Keratinocyte (primary cell): ENCODE measurements around the gene PIGN. TPM values are rescaled to one million over a fixed set of nuclear protein-coding genes. Genes with fewer than 3 reads are reported as not detected.

ENCODE experiments used
- DNase-seq: peaks from one replicate; pipeline ENCODE4 v3.0.0-alpha.2; 2011; ENCODE audit warnings: low read depth, missing footprints, low spot score
- FAIRE-seq: peaks from 2 replicates; lab custom pipeline; 2011; peaks lifted over from hg19 to GRCh38; lab: Jason Lieb, UNC
- H2AFZ ChIP-seq: 2 replicates; pipeline ENCODE4 v1.6.0; 2012; ENCODE audit warnings: low read length, control low read depth, inconsistent platforms; ENCODE audit not compliant: control insufficient read depth
- H3K27ac ChIP-seq: 2 replicates; pipeline ENCODE4 v1.5.1; 2011; ENCODE audit warnings: low read length; ENCODE audit not compliant: control insufficient read depth, insufficient read depth
- H3K27me3 ChIP-seq: 3 replicates; pipeline ENCODE4 v1.6.0; 2011; ENCODE audit warnings: low read length; ENCODE audit not compliant: control insufficient read depth, insufficient read depth; ENCODE audit errors: extremely low read depth
- H3K36me3 ChIP-seq, 2 experiments: 2 replicates in 1 of 2; 3 replicates in 1 of 2; pipeline ENCODE4 v1.5.1; 2011; ENCODE audit warnings: low read length in 2 of 2, mild to moderate bottlenecking in 1 of 2; ENCODE audit not compliant: control insufficient read depth in 2 of 2, insufficient read depth in 2 of 2; ENCODE audit errors: extremely low read depth in 1 of 2
- H3K4me1 ChIP-seq: 3 replicates; pipeline ENCODE4 v1.5.1; 2011; ENCODE audit warnings: low read length; ENCODE audit not compliant: control insufficient read depth, insufficient read depth; ENCODE audit errors: extremely low read depth
- H3K4me2 ChIP-seq: 3 replicates; pipeline ENCODE4 v1.6.0; 2011; ENCODE audit warnings: low read depth, low read length; ENCODE audit not compliant: control insufficient read depth, insufficient read depth; ENCODE audit errors: extremely low read depth
- H3K4me3 ChIP-seq, 3 experiments: fragments of 200-600 bp in 1 of 3; sonication (generic) in 1 of 3; 2 replicates in 2 of 3; 3 replicates in 1 of 3; pipeline ENCODE4 v1.5.1; 2011 to 2016; ENCODE audit warnings: low read length in 3 of 3, mild to moderate bottlenecking in 3 of 3, control low read depth in 2 of 3, inconsistent platforms in 1 of 3, low read depth in 1 of 3, mixed read lengths in 1 of 3, mixed run types in 1 of 3, moderate library complexity in 1 of 3; ENCODE audit not compliant: control insufficient read depth in 2 of 3, insufficient read depth in 2 of 3; ENCODE audit errors: extremely low read depth in 1 of 3
- H3K79me2 ChIP-seq: 2 replicates; pipeline ENCODE4 v1.6.0; 2012; ENCODE audit warnings: low read length; ENCODE audit not compliant: control insufficient read depth, insufficient read depth
- H3K9ac ChIP-seq: 3 replicates; pipeline ENCODE4 v1.6.0; 2011; ENCODE audit warnings: low read length; ENCODE audit not compliant: control insufficient read depth, insufficient read depth; ENCODE audit errors: extremely low read depth
- H3K9me1 ChIP-seq: 3 replicates; pipeline ENCODE4 v1.6.0; 2011; ENCODE audit warnings: low read length; ENCODE audit not compliant: control insufficient read depth, insufficient read depth; ENCODE audit errors: extremely low read depth
- H3K9me3 ChIP-seq: 2 replicates; pipeline ENCODE4 v1.5.1; 2012; ENCODE audit warnings: low read depth, low read length; ENCODE audit not compliant: control insufficient read depth
- H4K20me1 ChIP-seq: 3 replicates; pipeline ENCODE4 v1.6.0; 2011; ENCODE audit warnings: low read length; ENCODE audit not compliant: control insufficient read depth, insufficient read depth; ENCODE audit errors: extremely low read depth
- CTCF ChIP-seq, 3 experiments: IDR thresholded peaks in 1 of 3; conservative IDR thresholded peaks in 1 of 3; optimal IDR thresholded peaks in 1 of 3; 2 replicates in 2 of 3; 3 replicates in 1 of 3; pipeline versions ENCODE3 to v1.5.1; 2011; ENCODE audit warnings: low read length in 3 of 3, mild to moderate bottlenecking in 3 of 3, moderate library complexity in 2 of 3, control low read depth in 1 of 3, inconsistent platforms in 1 of 3; ENCODE audit not compliant: insufficient read depth in 2 of 3; ENCODE audit errors: extremely low read depth in 1 of 3
- EZH2 ChIP-seq: IDR thresholded peaks from one replicate; pipeline ENCODE4 v1.6.1; 2012; ENCODE audit warnings: inconsistent platforms, mild to moderate bottlenecking, low read length, moderate library complexity
- dilution Hi-C: fragments of 300-500 bp; cut with MboI; formaldehyde crosslinking; loops from one replicate; pipeline ENCODE4 v1.7.0; 2020; ENCODE audit warnings: low sequenced_read_pairs; ENCODE audit not compliant: extremely low pct_ligation_motif_present
- polyA plus RNA-seq, 5 experiments: library from polyadenylated mRNA; depleted of rRNA in 3 of 5; stranded (reverse) in 3 of 5; stranded (forward) in 1 of 5; unstranded in 1 of 5; fragments of >200 nt; gene quantifications; 1 replicate in 1 of 5; 2 replicates in 3 of 5; 3 replicates in 1 of 5; pipeline versions ENCODE4 v1.2.1 to v1.2.3, GENCODE V29; 2011 to 2012; ENCODE audit warnings: missing spikeins in 2 of 5, low read depth in 1 of 5, low replicate concordance in 1 of 5

PIGN gene
- polyA plus RNA-seq, 1 donor (not counting 4 experiments of a cell fraction or from before 2014, with no cell fraction given), result 41.2 TPM

- Histone ChIP-seq H3K9ac (no peak overlapping the region), H2AFZ (no peak overlapping the region), H3K27ac (no peak overlapping the region), H3K4me1 (no peaks in the 10 kb centered on the region), H3K4me3 (no peak overlapping the region), H3K9me1 (no peaks in the 10 kb centered on the region), H3K36me3 (peaks cover 0 to 5% of the 10 kb centered on the region in 2 experiments), H4K20me1 (no peaks in the 10 kb centered on the region), H3K9me3 (no peaks in the 10 kb centered on the region), H3K4me2 (no peak overlapping the region), H3K27me3 (no peaks in the 10 kb centered on the region), H3K79me2 (no peaks in the 10 kb centered on the region)
- no peak for FAIRE-seq
- TF ChIP-seq EZH2 (no peak), CTCF (optimal IDR thresholded peaks at IDR 0.05 in 1 of 3, IDR thresholded peaks at IDR 0.05 in 1 of 3, conservative IDR thresholded peaks at IDR 0.05 in 1 of 3; ENCODE audit: extremely low read depth in 1 of 3, insufficient read depth in 2 of 3, low read length in 3 of 3) (no peak)
- DNase-seq, result no peak
- dilution Hi-C loops, result no loop called here
Measured at GRCh38 chr18:62140259-62140658, 46.6 kb downstream of the PIGN start.

GRCh38 chr18:62138461-62139235 lies 48.2 kb downstream of the PIGN start:
- FAIRE-seq (no peak), DNase-seq (no peak)
- no peak overlapping the region for H3K4me2 ChIP-seq
- no peak overlapping the region for H3K9ac ChIP-seq
- no peaks in the 10 kb centered on the region for H3K79me2 ChIP-seq
- H3K4me3 ChIP-seq, result no peak overlapping the region
- no peak overlapping the region for H2AFZ ChIP-seq
- dilution Hi-C loops, result no loop called here
- TF ChIP-seq CTCF (optimal IDR thresholded peaks at IDR 0.05 in 1 of 3, IDR thresholded peaks at IDR 0.05 in 1 of 3, conservative IDR thresholded peaks at IDR 0.05 in 1 of 3; ENCODE audit: extremely low read depth in 1 of 3, insufficient read depth in 2 of 3, low read length in 3 of 3), result no peak
- TF ChIP-seq EZH2, result no peak
- H3K27me3 ChIP-seq, result no peaks in the 10 kb centered on the region
- no peaks in the 10 kb centered on the region for H3K9me1 ChIP-seq
- no peak overlapping the region for H3K27ac ChIP-seq
- peaks cover 0 to 3% of the 10 kb centered on the region in 2 experiments for H3K36me3 ChIP-seq
- no peaks in the 10 kb centered on the region for H3K4me1 ChIP-seq
- H4K20me1 ChIP-seq, result no peaks in the 10 kb centered on the region
- no peaks in the 10 kb centered on the region for H3K9me3 ChIP-seq
